HG03139 (cell line): Measurements from ENCODE around the gene DRC7.

Experiments used
- ATAC-seq: cut with Tn5 transposase; IDR thresholded peaks from one replicate; pipeline ENCODE4 v1.9.1; 2021; ENCODE audit not compliant: unreplicated experiment

The DRC7 gene

GRCh38 chr16:57749856-57750452 is 55.3 kb downstream of the DRC7 start:
- no peak for ATAC-seq

- no peak for ATAC-seq
These were observed 56.4 kb downstream of the DRC7 start for GRCh38 chr16:57750796-57751538.

GRCh38 chr16:57751539-57752202 is 57.1 kb downstream of the DRC7 start:
- ATAC-seq, result no peak

- ATAC-seq, result no peak
These were observed 57.6 kb downstream of the DRC7 start for GRCh38 chr16:57752203-57752580.

GRCh38 chr16:57752581-57753447 is 58.2 kb downstream of the DRC7 start:
- ATAC-seq, result no peak

- no peak for ATAC-seq
These were observed 59.1 kb downstream of the DRC7 start for GRCh38 chr16:57753448-57754353.

- ATAC-seq, result no peak
These were observed 59.9 kb downstream of the DRC7 start for GRCh38 chr16:57754354-57755060.

GRCh38 chr16:57755061-57755684 is 60.6 kb downstream of the DRC7 start:
- ATAC-seq, result no peak

- ATAC-seq, result no peak
These were observed 61.3 kb downstream of the DRC7 start for GRCh38 chr16:57755726-57756423.

- ATAC-seq, result no peak
These were observed 62.1 kb downstream of the DRC7 start for GRCh38 chr16:57756424-57757325.

- ATAC-seq, result no peak
These were observed 62.8 kb downstream of the DRC7 start for GRCh38 chr16:57757326-57757786.

- ATAC-seq, result no peak
These were observed 63.3 kb downstream of the DRC7 start for GRCh38 chr16:57757883-57758282.

GRCh38 chr16:57758331-57759117 is 63.9 kb downstream of the DRC7 start:
- ATAC-seq, result no peak

- no peak for ATAC-seq
These were observed 64.5 kb downstream of the DRC7 start for GRCh38 chr16:57759131-57759530.

- ATAC-seq, result no peak
These were observed 65.1 kb downstream of the DRC7 start for GRCh38 chr16:57759541-57760356.
